SHP77 (cell line): ENCODE results near the gene AUTS2.

Experiments
- DNase-seq, 2 experiments: peaks; one replicate each; lab custom pipeline; 2025; lab: John Stamatoyannopoulos, UW

AUTS2 gene

GRCh38 chr7:69599955-69600709, 1.9 kb downstream of the AUTS2 start:
- peak in 1 of 2 experiments; percentile 19 for DNase-seq

DNA sequence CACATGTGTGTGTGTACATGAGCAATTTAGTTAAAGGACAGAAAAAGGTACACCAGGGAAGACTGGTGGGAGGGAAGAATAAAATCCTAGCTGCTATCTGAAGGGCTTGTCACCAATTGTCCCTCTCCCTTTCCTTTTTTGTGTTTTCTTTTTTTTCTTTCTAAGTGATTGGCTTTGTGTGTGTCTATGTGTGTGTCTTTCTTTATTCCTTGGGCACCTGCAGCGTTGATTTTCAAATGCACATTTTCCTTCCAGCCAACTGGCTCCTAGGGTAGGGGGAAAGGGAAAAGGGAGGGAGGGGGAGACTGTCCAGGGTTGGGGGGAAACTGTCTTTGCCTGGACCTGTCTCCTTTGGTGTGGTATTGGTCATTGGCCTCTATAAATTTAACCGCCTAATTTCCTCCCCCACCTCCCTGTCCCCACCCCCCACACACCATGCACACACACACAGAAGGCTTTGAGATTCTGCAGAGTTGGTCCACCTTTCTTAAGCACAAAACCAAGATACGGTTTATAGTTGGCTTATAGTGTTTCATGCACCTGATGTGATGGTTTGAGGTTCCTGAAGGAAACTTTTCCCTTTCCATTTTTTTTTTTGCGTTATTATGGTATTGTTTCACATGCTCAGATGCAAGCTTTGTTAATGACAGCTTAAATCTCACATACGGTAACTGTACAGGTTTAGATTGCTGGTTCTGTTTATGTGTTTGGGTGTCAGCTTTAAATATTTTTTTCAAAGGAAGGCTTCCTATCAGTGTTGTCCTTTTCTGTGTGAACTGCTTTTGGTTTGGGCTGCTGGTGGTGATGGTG, 2.6 kb downstream of the AUTS2 start:
- no peak for DNase-seq

DNA sequence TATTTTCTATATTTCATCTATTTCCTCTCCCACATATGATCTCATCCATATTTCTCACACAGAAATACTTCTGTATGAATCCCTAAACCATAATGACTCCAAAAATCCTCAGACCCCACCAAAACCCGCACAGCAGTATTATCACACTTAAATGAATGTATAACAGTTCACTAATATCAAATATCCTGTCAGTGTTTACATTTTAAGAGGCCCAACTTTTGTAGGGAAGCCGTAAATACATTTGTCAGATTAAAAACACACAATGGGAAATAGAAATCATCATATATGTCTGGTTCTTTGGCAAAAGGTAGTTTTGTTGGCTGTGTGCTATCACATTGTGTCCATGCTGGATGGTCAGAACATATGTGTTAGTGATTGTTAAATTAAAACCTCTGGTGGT, 4.2 kb downstream of the AUTS2 start:
- no peak for DNase-seq

DNA sequence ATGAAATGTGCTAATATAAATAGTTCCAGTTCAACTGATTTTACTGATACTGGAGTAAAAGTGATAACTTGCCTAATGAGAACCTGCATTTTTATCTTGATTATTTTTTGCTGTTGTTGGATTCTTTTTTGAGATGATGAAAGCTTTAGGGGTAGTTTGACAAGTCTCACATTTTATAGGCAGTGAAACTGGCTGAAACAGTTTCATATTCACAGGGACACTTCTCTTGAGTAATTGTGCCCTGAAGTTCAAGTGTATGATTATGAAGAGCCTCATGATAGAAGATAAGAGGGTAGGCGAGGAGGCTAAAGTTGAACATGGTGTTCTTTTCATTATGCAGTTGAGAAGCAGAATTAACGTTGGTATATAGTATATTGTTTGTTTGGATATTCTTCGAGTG, 5.1 kb downstream of the AUTS2 start:
- no peak for DNase-seq

- no peak for DNase-seq
These were observed 5.7 kb downstream of the AUTS2 start for GRCh38 chr7:69603937-69604494.

GRCh38 chr7:69605070-69605469, 6.8 kb downstream of the AUTS2 start:
- DNase-seq, result no peak

DNA sequence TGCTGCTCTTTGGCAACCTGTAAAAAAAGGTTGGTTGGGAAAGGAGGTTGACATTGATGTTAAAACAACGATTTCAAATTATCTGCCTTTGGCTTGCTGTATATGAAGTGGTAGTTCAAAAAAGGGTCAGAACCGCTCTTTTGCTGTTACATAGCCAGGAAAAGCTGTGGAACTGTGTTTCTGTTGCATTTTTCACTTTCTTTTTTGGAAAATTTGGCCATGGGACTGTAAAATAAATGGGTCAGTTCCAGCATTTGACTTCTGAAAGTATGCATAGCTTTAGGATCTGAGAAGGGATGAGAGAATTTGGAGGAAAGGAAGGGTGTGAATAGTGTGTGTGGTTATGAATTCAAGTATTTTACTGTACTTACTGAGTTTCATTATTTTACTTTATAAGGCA, 7.3 kb downstream of the AUTS2 start:
- no peak for DNase-seq

- no peak for DNase-seq
These were observed 9.8 kb downstream of the AUTS2 start for GRCh38 chr7:69608049-69608448.

DNA sequence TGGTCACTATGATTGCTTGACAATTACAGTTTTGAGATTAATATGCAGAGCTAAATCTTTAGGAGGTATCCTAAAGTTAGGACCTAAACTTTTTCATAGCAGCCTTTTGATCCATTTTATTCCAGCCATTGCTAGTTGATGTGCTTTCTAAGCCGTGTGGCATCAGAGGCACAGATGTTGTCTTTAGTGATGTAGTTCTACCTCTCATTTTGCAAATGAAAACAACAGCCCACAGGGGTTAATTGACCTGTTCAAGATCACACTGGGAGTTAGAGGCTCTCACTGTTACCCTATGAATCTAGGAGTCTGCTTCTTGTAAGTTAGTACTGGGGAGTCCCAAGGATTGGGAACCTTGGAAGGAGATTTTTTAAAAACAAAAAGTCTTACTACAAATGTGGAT, 10.6 kb downstream of the AUTS2 start:
- DNase-seq, result no peak

DNA sequence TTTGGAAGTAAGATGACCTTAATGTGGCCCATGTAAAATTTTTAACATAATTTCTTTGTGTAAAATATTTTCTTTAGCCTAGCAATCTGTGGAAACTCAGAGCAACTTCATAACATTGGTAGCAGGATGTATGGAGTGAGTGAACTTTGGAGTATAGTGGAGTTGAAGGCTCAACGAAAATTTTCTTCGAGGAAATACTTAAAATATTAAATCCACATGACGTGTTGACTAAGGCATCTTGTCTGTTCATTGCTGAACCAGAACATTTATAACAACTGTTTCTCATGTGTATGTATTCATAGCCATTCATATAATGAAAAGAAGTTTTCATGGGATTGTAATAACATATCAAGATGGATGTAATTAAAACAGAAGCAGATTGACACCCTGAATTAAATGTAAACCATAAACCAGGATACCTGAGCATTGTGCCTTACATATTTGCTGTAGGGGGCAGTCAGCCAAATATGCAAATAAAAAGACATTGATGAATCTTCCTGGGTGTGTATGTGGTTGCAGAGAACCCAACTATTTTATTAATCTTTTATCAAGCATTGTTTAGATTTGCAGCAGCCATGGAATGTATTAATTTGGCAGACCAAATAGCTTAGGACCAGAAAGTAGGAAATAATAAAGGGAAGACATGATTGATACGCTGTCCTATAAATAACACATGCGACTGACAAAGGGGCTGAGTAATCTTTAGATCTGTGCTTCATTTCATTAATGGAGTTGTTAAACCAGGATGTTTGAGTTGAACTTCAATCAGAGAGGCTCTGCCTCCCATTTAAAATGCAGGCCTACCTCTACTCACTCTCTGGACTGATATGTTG, 11.5 kb downstream of the AUTS2 start:
- no peak for DNase-seq

DNA sequence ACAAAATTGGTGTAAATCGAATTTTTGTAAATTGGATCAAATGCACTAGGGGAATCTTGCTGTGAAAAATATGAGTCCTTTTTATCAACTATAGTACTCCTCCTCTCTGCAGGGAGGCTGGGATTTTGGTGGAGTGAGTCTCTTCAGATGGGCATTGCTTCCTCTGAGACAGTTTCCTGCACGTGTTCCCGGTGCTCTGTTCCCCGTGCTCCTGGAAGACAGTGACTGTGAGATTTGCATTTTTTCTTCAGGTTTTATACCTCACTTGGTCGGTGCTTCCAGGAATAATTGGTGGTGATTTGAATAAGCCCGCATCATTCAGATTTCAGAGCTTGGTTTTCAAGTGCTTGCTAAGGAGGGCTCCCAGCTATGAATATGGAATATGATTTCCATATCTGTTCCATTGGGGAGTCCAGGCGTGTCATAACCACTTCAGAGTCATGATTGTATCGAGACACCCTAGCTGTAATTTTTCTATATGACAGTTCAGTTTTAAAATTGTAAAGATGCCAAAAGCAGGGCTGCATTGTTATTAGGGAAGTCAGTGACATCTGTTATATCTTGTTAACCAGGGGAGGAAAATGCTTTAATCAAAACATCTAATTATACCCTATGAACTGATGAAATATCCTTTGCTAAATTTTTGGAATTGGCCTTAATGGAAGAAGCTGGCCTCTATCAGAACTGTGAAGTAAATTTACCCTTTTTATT, 12.3 kb downstream of the AUTS2 start:
- no peak for DNase-seq

DNA sequence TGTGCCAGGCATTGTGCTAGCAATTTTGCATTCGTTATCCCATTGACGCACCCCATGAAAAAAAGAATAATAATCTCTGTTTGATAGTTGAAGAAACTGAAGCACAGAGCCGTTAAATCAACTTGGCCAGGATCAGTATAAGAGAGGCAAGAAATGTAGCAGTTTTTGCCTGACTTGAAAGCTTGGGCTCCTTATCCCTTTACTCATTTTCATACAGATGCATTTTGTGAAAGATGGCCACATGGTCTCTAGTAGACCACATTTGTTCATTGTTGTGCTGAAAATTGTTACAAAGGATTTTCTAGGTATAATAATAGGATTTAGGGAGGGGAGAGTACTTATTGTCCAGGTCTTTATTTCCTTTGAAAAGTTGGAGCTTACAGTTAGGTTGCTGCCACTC, 14.7 kb downstream of the AUTS2 start:
- no peak for DNase-seq

DNA sequence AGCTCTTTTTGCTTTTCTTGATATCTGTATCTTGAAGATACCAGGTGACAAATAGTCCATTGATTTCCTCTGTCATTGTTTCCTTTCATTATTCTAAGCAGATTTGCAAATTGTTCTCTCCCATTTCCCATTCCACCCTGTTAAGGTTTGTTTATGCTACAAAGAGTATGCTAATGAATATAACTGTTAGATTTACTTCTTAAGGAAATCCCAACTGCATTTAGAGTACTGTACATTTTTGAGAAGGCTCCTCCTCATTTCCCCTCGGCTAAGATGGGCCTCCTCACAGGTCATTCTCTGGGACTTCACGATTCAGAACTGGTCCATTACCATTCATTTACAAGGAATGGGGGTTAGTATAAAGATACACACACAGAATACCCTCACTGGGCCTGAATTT, 15.6 kb downstream of the AUTS2 start:
- DNase-seq, result no peak

DNA sequence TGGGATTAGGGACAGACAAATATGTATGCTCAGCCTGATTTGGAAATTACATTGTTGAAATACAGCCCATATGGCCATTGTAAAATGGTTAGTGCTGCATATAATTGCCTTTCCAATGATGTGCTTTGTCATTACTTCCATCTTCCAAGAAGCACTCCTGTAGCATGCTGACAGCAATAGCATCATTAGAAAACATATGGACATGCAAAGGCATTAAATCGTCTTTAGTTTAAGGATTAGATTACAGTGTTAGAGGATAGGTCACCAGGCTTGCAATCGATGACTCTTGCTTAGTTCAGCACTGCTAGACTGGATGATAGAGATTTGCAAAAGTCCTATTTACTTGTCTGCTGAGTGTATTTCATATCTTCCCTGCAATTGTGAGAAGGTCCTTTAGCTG, 17.4 kb downstream of the AUTS2 start:
- no peak for DNase-seq

DNA sequence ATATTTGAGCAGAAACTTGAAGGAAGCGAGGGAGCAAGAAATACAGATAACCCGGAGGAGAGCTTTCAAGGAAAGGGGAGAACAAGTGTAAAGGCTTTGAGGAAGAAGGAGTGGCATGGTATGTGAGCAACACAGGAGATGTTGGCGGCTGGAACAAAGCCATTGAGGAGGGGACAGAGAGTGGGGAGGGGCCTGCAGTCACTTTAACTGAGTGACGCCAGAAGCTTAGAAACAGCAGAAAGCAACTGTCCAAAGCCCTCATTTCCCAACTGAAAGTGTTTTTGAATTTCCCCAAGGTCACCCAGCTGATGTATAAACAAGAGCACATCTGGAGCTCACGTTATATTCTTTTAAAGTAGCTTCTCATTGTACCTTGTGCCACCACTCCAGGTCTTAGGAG, 19.1 kb downstream of the AUTS2 start:
- DNase-seq, result no peak

- DNase-seq, result no peak
These were observed 20.8 kb downstream of the AUTS2 start for GRCh38 chr7:69619054-69619453.

GRCh38 chr7:69619635-69620034, 21.4 kb downstream of the AUTS2 start:
- DNase-seq, result no peak

DNA sequence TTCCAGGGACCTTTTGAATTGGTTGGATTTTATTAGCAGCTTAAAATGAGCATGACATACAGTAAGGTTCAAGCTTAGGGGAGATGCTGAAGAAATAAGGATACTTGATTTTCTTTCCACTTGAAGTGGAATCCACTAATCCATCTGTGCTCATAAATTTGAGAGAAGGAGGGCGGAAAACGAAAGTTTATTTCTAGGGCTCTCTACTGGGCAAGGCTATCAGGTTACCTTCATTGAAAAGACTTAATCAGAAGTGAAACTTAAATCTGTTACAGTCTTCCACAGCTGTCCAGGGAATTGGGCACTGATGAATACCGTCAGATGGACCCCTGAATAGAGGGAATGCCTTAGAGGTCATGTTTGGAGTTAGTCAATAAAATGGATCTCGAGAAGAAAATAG, 21.8 kb downstream of the AUTS2 start:
- no peak for DNase-seq

DNA sequence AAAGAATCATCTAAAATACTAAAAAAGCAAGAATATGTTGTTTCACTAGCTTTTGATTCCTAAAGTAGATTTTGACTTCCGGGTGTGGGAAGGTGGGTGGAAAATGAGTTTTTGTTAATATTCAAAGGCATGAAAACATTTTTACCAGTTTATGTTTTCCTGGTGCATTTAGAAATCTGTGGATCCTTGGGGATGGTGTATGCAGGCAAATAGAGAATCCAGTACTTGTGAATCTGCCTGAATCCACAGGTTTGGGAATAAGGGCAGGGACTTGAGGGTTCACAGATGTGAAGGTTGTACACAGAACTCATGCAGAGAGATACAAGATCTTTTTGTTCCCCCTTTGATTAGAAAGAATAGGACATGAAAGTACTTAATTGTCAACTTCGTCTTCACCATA, 22.4 kb downstream of the AUTS2 start:
- DNase-seq, result no peak

DNA sequence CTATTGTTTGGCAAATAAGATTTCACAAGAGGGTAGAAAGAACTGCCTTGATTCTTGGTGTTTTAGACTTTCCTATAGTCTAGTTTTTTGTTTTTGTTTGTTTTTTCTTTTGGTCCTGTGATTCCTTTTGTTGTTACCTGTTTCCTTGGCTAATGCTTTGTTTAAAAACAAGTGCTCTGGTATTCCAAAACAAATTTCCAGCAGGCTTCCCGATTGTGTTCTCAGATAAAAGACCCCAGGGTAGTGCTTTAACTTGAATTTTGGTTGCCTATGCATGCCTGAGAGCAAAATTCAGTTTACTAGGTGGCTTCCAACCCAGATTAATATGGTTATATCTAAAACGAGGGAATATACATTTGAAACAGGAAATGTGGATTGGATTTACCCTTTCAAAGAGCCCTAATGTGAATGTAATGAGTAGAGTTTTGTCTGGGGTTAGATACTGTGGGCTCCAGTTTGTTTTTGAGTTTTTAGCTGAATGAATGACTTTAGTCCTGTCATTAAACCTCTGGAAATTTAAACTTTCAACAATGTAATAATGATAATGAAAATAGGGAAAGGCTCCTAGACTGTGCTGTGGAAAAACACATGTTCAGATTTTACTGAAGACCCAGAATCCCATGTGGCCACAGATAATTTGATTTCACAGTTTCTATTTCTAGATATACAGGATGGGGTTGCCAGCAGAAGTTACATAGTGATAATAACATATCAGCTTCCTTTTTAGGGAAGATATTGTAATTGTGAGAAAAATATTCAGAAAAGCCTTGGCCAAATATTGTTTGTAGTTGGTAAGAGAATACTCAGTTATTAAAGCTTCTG, 23.9 kb downstream of the AUTS2 start:
- DNase-seq, result no peak

DNA sequence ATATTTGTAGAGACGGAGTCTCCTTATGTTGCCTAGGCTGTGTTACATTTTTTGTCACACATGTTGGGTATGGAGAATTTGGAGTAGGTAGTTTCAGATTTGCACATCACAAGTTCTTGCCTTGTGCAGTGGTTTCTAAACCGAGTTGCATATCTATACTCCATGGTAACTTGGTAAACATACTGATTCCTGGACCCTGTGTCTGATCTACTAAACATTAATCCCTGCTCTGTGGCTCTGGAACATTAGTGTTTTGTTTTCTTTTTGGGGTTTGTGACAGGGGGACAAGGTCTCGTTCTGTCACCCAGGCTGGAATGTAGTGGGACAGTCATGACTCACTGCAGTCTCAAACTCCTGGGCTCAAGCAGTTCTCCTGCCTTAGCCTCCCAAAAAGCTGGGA, 24.7 kb downstream of the AUTS2 start:
- no peak for DNase-seq
